ENCODE data around the gene CSRP3. TPM values are rescaled to one million over a fixed set of nuclear protein-coding genes. Genes with fewer than 3 reads are reported as not detected.

CSRP3 gene
- total RNA-seq, 2 experiments from 2014 or later: not detected

GRCh38 chr11:19218786-19219460 lies 17.1 kb upstream of the CSRP3 start:
- TF ChIP-seq, protein P1, sequence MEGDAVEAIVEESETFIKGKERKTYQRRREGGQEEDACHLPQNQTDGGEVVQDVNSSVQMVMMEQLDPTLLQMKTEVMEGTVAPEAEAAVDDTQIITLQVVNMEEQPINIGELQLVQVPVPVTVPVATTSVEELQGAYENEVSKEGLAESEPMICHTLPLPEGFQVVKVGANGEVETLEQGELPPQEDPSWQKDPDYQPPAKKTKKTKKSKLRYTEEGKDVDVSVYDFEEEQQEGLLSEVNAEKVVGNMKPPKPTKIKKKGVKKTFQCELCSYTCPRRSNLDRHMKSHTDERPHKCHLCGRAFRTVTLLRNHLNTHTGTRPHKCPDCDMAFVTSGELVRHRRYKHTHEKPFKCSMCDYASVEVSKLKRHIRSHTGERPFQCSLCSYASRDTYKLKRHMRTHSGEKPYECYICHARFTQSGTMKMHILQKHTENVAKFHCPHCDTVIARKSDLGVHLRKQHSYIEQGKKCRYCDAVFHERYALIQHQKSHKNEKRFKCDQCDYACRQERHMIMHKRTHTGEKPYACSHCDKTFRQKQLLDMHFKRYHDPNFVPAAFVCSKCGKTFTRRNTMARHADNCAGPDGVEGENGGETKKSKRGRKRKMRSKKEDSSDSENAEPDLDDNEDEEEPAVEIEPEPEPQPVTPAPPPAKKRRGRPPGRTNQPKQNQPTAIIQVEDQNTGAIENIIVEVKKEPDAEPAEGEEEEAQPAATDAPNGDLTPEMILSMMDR (IDR thresholded peaks at IDR 0.05): no peak
- ATAC-seq (no peak), DNase-seq (no peak)
- Mint-ChIP-seq H3K36me3 (ENCODE audit: low read depth) (peaks cover 5% of the 10 kb centered on the region), H3K9me3 (no peaks in the 10 kb centered on the region), H3K4me3 (no peak overlapping the region), H3K27me3 (no peaks in the 10 kb centered on the region), H3K4me1 (ENCODE audit: low read depth) (no peaks in the 10 kb centered on the region), H3K27ac (no peak overlapping the region)
- ChIA-PET POLR2A (no interaction called here), CTCF (no interaction called here)
- intact Hi-C loops (cut with micrococcal nuclease): no loop called here

- ATAC-seq (no peak), DNase-seq (no peak)
- Mint-ChIP-seq H3K9me3 (no peaks in the 10 kb centered on the region), H3K27me3 (peaks cover 2% of the 10 kb centered on the region), H3K27ac (no peak overlapping the region), H3K4me3 (no peak overlapping the region), H3K4me1 (ENCODE audit: low read depth) (no peaks in the 10 kb centered on the region), H3K36me3 (ENCODE audit: low read depth) (peaks cover 3% of the 10 kb centered on the region)
- POLR2A ChIA-PET: no interaction called here
- TF ChIP-seq, protein P1 (IDR thresholded peaks at IDR 0.05): no peak
- CTCF ChIA-PET: no interaction called here
- intact Hi-C loops (cut with micrococcal nuclease): no loop called here
Measured at GRCh38 chr11:19218216-19218615, 16.4 kb upstream of the CSRP3 start.

DNA sequence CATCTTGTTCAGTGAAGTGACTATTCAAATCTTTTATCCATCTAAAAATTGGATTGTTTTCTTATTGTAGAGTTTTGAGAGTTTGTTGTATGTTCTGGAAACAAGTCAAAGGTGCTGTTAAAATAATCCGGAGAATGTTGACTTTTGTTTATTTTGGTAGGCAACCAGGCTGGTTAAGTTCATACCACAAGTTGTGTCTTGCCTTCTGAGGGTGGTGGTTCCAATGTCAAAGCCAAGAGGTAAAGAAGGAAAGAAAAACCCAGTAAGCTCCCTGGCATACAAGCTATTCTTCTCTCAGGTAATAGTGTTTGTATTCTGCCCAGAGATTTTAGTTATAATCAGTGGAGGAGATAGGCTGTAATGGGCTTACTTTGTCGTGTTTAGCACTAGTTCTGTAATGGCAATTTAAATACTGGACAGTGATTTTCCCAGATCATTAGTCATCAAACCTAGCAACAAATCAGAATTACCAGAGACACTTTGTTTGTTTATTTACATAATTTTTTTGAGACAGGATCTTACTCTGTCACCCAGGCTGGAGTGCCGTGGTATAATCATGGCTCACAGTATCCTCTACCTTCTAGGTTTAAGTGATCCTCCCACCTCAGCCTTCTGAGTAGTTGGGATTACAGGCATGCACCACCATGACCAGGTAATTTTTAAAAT lies 15.1 kb upstream of the CSRP3 start:
- Mint-ChIP-seq H3K36me3 (ENCODE audit: low read depth) (no peaks in the 10 kb centered on the region), H3K4me3 (no peak overlapping the region), H3K4me1 (ENCODE audit: low read depth) (no peaks in the 10 kb centered on the region), H3K27me3 (peaks cover 5% of the 10 kb centered on the region), H3K9me3 (no peaks in the 10 kb centered on the region), H3K27ac (no peak overlapping the region)
- ChIA-PET POLR2A (no interaction called here), CTCF (no interaction called here)
- DNase-seq: no peak
- TF ChIP-seq, protein P1 (IDR thresholded peaks at IDR 0.05): no peak
- intact Hi-C loops (cut with micrococcal nuclease): no loop called here
- no peak for ATAC-seq

GRCh38 chr11:19216021-19216420 lies 14.2 kb upstream of the CSRP3 start:
- ChIA-PET POLR2A (no interaction called here), CTCF (no interaction called here)
- no peak overlapping the region for H3K4me3 Mint-ChIP-seq
- intact Hi-C loops (cut with micrococcal nuclease): no loop called here
- H3K36me3 Mint-ChIP-seq (ENCODE audit: low read depth): no peaks in the 10 kb centered on the region
- no peak for DNase-seq
- H3K27me3 Mint-ChIP-seq: peaks cover 5% of the 10 kb centered on the region
- TF ChIP-seq, protein P1 (IDR thresholded peaks at IDR 0.05): no peak
- H3K9me3 Mint-ChIP-seq: no peaks in the 10 kb centered on the region
- H3K4me1 Mint-ChIP-seq (ENCODE audit: low read depth): no peaks in the 10 kb centered on the region
- no peak for ATAC-seq
- no peak overlapping the region for H3K27ac Mint-ChIP-seq

DNA sequence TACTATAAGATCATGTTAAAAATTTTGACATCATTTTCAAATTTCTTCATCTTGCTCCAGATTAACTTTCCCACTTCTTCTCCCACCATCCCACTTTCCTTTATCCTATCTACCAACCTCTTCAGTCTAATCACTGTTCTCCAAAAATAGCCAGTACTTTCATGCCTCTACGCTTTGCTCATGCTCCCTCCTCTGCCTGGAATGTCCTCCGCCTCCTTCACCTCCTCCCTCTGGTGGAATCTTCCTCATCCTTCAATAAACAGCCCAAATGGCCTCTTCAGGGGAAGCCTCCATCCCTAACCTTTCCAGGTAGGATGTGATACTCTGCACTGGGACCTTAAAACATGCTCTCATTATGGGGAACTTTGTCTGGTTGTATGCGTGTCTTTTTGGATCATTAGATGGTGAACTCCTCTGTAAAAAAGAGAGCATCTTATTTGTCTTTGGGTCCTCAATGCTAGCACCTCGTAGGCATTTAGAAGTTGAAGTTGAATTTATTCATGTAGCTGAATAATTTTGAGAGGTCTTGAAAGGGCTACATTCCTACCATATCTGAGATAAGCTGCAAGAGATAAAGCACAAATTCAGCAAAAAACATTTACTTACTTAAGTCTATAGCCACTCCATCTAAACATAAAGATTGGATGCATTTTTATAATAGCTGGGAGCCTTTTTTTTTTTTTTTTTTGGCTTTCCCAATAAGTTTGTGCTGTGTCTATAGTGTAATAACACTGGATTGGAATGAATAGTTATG lies 8.0 kb upstream of the CSRP3 start:
- intact Hi-C loops (cut with micrococcal nuclease): no loop called here
- ChIA-PET CTCF (no interaction called here), POLR2A (no interaction called here)
- H3K4me3 Mint-ChIP-seq: no peak overlapping the region
- DNase-seq (no peak), ATAC-seq (no peak)
- no peaks in the 10 kb centered on the region for H3K9me3 Mint-ChIP-seq
- H3K36me3 Mint-ChIP-seq (ENCODE audit: low read depth): no peaks in the 10 kb centered on the region
- no peak overlapping the region for H3K27ac Mint-ChIP-seq
- TF ChIP-seq, protein P1 (IDR thresholded peaks at IDR 0.05): no peak
- peaks cover 5% of the 10 kb centered on the region for H3K27me3 Mint-ChIP-seq
- H3K4me1 Mint-ChIP-seq (ENCODE audit: low read depth): no peaks in the 10 kb centered on the region

Measured in activated CD8-positive, alpha-beta T cell treated with anti-CD3 and anti-CD28 coated beads for 36 hours (primary cell).